Mononuclear cell (primary cell): Measurements from ENCODE around the gene SELENOS. TPM values are rescaled to one million over a fixed set of nuclear protein-coding genes. Genes with fewer than 3 reads are reported as not detected.
"Not testable (repeated sequence)": the region's sequence is repeated elsewhere in the genome, so short reads cannot be mapped to it uniquely, and the experiment has no call there.

Experiments
- H3K27me3 ChIP-seq: 2 replicates; pipeline ENCODE4 v1.6.0; 2011; ENCODE audit warnings: low read length, control low read depth; ENCODE audit not compliant: insufficient read depth
- H3K4me1 ChIP-seq: 2 replicates; pipeline ENCODE4 v1.5.1; 2011; ENCODE audit warnings: mild to moderate bottlenecking, low read length, control low read depth; ENCODE audit not compliant: insufficient read depth
- H3K4me3 ChIP-seq: 2 replicates; pipeline ENCODE4 v1.5.1; 2011; ENCODE audit warnings: mild to moderate bottlenecking, low read length, moderate library complexity
- H3K9me3 ChIP-seq: 2 replicates; pipeline ENCODE4 v1.5.1; 2011; ENCODE audit warnings: low read depth, mild to moderate bottlenecking, control low read depth, low read length
- total RNA-seq: library from RNA; depleted of rRNA; stranded (reverse); fragments of >200 nt; gene quantifications from one replicate; pipeline ENCODE4 v1.2.3, GENCODE V29; 2012

The SELENOS gene
- total RNA-seq, 1 donor = 22.8 TPM

DNA sequence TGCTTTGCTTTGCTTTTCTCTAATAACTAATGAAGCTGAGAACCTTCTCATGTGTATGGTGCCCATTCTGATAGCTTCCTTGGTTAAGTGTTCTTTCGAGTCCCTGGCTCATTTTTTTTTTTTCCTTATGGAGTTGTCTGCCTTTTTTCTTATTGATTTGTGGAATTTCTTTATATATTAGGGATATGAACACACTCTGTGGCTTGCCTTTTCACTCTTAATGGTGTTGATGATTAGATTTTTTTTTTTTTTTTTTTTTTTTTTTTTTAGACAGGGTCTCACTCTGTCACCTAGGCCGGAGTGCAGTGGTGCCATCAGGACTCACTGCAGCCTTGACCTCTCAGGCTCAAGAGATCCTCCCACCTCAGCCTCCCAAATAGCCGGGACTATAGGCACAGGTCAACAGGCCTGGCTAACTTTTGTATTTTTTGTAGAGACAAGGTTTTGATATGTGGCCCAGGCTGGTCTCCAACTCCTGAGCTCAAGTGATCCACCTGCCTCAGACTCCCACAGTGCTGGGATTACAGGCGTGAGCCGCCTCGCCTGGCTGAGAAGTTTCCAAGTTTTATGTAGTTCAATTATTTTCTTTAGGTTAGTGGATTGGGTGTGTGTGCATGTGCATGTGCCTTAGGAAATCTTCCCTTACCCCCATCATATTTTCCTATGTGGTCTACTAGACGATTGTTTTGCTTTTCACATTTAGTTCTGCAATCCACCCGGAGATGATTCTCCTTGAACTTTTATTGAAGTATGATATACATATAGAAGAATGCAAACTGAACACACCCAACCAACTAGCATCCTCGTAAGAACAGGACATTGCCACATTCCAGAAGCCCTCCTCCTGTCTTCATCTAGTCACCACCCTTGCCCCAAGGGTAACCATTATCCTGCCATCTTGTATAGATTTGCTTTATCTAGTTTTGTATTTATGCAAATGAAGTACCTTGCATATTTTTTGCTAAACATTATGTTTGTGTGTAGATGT lies 19.4 kb upstream of the SELENOS start:
- Histone ChIP-seq H3K9me3 (no peaks in the 10 kb centered on the region), H3K4me3 (no peak overlapping the region), H3K27me3 (no peaks in the 10 kb centered on the region), H3K4me1 (peaks cover 30% of the 10 kb centered on the region)

DNA sequence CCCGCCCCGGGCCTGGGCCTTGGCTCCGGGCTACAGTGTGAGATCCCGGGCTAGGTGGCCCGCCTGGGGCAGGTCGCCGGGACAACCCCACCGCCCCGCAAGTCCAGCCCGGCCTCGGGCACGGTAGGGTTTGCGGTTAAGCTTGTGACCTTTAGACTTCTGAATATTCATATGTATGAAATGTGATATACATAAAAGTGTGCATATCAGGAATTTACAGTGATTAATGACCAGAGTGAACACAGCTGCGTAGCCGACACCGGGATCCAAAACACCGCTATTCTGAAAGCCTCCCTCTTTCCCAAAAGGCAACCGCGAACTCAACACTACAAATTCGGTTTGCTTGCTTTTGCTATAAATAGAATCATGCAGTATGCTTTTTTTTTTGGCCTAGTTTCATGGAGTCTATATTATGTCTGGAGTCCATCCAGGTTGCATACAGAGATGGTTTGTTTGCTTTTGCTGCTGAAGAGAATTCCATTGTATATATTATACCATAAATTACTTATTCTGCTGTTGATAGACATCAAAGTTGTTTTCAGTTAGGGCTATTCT lies 18.4 kb upstream of the SELENOS start:
- Histone ChIP-seq H3K27me3 (no peaks in the 10 kb centered on the region), H3K9me3 (no peaks in the 10 kb centered on the region), H3K4me3 (peak overlapping the region; percentile 96)

DNA sequence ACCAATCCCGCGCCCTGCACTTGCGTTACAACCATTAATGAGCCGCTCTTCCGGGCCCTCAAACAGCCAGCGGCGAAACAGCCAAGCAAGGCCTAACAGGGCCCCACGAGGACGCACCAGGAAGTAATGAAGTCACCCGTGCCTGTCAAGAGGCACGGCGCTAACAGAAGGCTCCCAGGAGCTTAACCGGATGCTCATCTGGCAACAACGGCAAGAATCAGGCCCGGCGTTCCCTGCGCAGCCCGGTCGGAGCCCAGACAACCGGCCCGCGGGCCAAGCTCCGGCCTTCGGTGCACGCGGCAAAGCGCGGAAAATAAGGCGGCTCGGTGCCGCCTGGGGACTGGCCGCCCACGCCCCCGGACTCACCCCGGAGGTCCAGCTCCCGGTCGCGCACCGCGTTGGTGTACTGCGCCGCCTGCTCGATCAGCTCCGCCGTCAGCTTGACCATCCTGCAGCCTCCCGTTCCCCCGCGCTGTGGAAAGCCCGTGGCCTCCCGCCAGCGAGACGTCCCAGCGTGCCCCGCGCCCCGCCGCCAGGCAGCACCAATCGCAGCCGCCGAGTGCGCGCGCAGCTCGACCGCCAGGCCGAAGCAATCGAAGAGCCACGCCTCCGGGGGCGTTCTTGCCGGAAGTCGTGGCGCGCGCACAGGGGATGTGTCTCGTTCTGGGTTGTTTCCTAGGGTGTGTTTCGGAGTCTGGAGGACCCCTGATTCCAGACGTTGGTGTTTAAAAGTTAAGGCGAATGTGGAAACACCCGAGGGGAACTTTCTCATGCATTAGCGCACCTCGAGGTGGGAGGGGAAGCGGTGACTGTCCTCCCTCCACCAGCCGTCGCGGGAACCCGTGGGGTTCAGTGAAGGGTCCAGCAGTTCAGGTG lies 17.7 kb upstream of the SELENOS start, which contains the start of gene SNRPA1:
Gene SNRPA1 (minus strand): TSS at position 518 of the 876 bp plus-strand sequence. CDS start 70 bp downstream, at position 448.
- Histone ChIP-seq H3K4me3 (peak within 1 kb of the TSS; percentile 96), H3K4me1 (peaks cover 30% of the 10 kb centered on the region), H3K9me3 (no peaks in the 10 kb centered on the region)

More for the DNA sequence above, 18.4 kb upstream of the SELENOS start:
- peaks cover 30% of the 10 kb centered on the region for H3K4me1 ChIP-seq

GRCh38 chr15:101293122-101293521 lies 15.8 kb upstream of the SELENOS start:
- peaks cover 30% of the 10 kb centered on the region for H3K4me1 ChIP-seq
- no peaks in the 10 kb centered on the region for H3K9me3 ChIP-seq
- H3K4me3 ChIP-seq = peak overlapping the region; percentile 12
- H3K27me3 ChIP-seq = no peaks in the 10 kb centered on the region

More for the DNA sequence above, 17.7 kb upstream of the SELENOS start, which contains the start of gene SNRPA1:
- no peaks in the 10 kb centered on the region for H3K27me3 ChIP-seq

DNA sequence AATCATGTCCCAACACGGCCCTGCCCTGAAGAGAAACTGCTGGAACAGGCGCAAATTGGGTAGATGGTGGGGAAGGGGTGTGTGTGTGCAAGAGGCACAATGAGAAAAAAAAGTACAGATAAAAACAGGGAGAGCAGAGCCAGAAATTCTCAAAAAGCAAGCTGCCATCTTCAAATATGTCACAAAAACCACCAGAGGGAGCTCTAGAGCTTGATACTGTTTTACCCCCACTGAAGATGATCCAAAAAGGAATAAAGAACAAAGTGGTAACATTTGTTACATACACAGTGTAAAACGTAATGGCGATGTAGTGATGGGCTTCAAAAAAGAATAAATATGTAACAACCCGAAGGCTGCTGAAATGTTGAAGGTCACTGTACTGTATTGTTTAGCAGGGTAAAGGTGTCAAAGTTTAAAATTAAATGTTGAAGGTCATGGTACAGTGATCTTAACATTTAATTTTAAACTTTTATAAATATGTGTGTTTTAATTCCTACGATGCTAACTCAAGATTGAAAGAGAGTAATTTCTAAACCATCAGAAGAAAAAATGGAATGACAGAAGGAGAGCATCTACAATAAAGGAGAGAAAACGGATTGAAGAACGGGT lies 11.7 kb upstream of the SELENOS start:
- Histone ChIP-seq H3K9me3 (no peaks in the 10 kb centered on the region), H3K27me3 (no peaks in the 10 kb centered on the region), H3K4me1 (peaks cover 18% of the 10 kb centered on the region)

GRCh38 chr15:101287342-101287741 lies 10.1 kb upstream of the SELENOS start:
- not testable (repeated sequence) for H3K27me3 ChIP-seq, H3K4me1 ChIP-seq, H3K4me3 ChIP-seq, H3K9me3 ChIP-seq

More for the DNA sequence above, 11.7 kb upstream of the SELENOS start:
- H3K4me3 ChIP-seq = no peak overlapping the region

GRCh38 chr15:101286471-101287114 lies 9.3 kb upstream of the SELENOS start:
- Histone ChIP-seq H3K4me1 (no peaks in the 10 kb centered on the region), H3K9me3 (no peaks in the 10 kb centered on the region), H3K27me3 (no peaks in the 10 kb centered on the region), H3K4me3 (no peak overlapping the region)

DNA sequence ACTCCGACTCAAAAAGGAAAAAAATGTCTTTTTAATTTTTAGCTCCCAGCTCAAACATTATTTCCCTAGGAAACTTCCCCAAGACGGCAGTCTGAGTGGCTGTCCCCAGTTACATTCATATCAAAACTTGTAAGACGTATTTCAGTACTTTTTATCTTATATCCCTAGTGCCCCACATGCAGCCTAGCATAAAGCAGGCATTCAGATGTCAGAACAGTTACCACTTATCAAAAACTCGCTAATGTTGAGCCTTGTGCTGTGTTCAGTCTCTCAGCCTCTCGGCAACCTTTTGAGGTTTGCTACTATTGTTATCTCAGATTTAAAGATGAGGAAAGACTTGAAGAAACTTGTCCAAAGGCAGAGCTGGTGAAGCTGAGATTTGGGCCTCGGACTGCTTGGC lies 6.6 kb upstream of the SELENOS start:
- no peak overlapping the region for H3K4me3 ChIP-seq
- H3K4me1 ChIP-seq = no peaks in the 10 kb centered on the region
- no peaks in the 10 kb centered on the region for H3K27me3 ChIP-seq
- H3K9me3 ChIP-seq = no peaks in the 10 kb centered on the region

DNA sequence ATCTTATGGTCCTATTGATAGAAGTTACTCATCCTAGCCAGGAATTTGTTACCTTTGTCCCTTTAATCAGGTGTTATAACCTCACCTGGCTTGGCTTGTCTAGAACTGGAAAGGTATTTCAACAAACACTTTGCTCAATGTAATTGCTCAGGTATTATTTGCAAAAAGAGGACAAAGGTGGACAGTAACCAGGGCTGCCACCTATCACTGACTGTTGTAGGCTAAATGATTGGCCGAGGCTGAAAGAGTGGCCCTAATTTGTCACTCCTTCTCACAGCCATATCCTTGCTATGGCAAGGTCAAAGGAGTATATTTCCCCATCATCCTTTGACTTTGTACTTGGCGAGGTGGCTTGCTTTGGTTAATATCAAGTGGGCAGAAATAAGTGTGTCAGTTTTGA lies 2.7 kb upstream of the SELENOS start:
- Histone ChIP-seq H3K27me3 (no peaks in the 10 kb centered on the region), H3K4me1 (peaks cover 19% of the 10 kb centered on the region), H3K9me3 (no peaks in the 10 kb centered on the region), H3K4me3 (no peak overlapping the region)

DNA sequence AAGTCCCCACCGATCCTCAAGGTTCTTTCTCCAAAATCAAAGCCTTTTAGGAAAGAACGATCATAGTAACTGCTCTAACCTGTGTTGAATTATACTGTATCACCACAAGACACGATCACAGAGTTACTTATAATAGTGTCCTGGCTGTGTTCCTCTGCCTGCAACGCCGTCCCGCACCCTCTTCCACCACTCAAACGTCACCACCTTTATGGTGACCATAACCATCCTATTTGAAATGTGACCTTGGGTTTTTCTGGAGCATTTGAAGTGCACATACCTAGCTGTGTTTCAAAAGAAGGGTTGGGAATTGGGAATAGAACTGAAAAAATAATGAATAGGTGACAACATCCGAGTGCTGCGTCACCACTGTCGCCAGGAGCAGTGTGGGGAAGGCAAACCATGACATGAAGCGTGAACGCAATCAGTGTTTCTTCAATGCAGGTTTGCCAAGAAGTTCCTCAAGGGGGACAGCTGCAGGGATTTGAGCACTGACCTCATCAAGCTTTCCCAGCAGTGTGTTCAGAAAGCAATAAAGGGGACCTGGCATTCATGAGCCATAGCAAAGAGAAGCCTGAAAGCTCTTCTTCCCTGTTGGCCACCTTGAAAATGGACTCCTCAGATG lies 769 bp upstream of the SELENOS start:
- H3K9me3 ChIP-seq = no peaks in the 10 kb centered on the region
- H3K4me1 ChIP-seq = peaks cover 19% of the 10 kb centered on the region
- H3K27me3 ChIP-seq = no peaks in the 10 kb centered on the region
- peak overlapping the region; percentile 81 for H3K4me3 ChIP-seq

- Histone ChIP-seq H3K27me3 (no peaks in the 10 kb centered on the region), H3K9me3 (no peaks in the 10 kb centered on the region), H3K4me3 (peak overlapping the region; percentile 81), H3K4me1 (peaks cover 19% of the 10 kb centered on the region)
Observed at GRCh38 chr15:101276501-101277037, 716 bp downstream of the SELENOS start.

DNA sequence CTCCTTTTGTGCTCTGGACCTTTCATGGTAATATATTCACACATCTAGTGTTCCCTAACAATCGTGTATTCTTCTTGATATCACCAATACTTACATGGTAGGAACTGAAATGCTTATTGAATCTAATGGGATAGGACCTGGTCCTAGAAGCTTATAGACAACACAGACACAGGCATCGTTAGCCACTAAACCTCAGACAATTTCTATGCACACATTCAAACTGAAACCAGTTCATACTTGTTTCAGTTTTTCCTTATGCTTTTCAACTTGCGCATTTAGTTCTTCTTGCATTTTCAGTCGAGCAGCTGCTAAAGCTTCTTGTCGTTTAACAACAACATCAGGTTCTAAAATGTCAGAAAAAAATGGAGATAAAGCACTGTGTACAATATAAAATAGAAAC lies 2.3 kb downstream of the SELENOS start:
- peaks cover 19% of the 10 kb centered on the region for H3K4me1 ChIP-seq
- no peaks in the 10 kb centered on the region for H3K9me3 ChIP-seq
- H3K4me3 ChIP-seq = no peak overlapping the region
- H3K27me3 ChIP-seq = no peaks in the 10 kb centered on the region

DNA sequence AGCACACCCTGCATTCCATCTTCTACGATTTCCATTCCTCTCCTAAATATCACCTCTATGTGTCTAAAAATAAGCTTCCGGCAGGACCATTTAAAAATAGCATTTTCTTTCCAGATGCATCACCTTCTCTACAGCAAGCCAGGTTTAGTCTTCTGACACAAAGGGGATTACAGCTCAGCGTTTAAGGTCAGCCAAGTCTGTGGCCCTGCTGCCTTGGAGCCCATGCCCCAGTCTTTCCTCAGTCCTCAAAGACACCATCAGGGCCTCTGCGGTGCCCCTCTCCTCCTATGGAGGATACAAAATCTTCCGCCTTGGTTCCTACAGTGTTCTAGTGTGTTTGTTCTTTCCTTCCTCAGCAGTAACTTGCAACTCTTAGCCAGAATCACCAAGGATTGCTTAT lies 3.8 kb downstream of the SELENOS start:
- Histone ChIP-seq H3K9me3 (no peaks in the 10 kb centered on the region), H3K4me3 (no peak overlapping the region), H3K4me1 (peaks cover 19% of the 10 kb centered on the region), H3K27me3 (no peaks in the 10 kb centered on the region)
